Measurements from ENCODE around the gene LDB3.

Gene LDB3

DNA sequence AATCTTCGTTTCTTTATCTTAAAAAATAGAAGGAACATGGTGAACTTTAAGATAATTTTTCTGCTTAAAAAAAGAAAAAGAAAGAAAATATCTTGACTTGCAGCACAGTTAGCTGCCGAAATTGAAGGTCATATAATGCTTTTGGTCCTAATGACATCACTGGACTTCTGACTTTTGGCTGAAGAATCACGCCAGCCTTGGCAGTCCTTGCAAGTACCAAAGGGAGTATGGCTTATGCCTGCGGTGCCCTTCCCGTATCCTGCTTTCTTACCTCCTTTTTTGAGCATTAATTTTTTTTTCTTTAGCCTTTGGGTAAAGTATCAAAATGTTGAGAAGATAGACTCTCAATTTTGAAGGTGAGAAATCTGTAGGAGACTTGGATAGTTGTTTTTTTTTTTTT lies 95.1 kb downstream of the LDB3 start:
- no peak for DNase-seq (ENCODE audit: low read depth)

DNA sequence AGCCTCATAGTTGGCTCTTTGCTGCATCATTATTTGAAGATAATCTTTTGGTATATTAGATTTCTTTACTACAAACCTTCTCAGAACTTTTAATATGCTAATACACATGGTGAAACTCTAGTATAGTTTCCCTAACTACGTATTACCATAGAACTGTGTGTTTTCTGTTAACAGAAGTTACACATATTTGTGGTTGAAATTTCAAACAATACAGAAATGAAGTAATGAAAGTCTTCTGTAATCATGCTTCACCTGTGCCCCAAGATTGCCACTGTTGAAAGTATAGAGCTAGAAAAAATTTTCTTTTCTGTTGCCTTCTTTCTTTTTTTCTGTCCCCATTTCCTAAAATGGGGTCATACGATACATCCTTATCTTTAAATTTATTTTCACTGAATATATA lies 97.2 kb downstream of the LDB3 start:
- no peak for DNase-seq (ENCODE audit: low read depth)

DNA sequence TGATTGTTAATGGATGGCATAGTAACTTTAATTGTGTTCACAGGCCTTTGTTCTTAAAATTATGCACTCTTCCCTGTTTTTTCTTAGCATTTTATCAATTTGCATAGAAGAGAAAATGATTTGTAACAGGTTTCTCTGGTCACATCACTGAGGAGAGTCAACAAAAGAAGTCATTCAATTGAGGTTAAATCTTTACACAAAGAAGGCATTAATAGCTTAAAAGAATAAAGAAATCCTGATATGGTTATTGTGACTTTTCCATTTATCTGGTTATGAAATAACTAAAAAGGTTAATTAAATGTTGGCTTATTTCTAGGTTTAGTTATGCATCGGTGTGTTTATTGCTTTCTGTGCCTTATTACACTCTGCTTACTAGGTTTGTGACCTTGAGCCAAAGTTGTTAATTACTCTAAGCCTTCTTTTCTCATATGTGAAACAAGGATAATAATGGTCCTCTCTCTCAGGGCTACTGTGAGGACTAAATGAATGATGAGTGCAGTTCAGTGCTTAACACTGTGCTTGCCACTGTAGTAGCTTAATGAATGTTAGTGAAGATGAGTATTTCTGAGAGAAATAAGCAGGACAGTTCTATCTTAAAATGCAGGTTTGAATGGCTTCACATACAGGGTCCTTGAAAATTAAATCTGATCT lies 100.2 kb downstream of the LDB3 start:
- DNase-seq (ENCODE audit: low read depth), result no peak

DNA sequence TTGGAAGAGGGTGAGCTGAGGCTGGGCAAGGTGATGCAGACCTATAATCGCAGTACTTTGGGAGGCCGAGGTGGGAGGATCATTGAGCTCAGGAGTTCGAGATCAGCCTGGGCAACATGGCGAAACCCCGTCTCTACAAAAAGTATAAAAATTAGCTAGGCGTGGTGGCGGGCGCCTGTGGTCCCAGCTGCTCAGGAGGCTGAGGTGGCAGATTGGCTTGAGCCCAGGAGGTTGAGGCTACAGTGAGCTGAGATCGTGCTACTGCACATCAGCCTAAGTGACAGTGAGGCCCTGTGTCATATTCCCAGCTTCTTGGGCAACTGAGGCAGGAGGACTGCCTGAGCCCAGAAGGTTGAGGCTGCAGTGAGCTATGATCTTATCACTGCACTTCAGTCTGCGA lies 101.7 kb downstream of the LDB3 start:
- DNase-seq (ENCODE audit: low read depth), result no peak

DNA sequence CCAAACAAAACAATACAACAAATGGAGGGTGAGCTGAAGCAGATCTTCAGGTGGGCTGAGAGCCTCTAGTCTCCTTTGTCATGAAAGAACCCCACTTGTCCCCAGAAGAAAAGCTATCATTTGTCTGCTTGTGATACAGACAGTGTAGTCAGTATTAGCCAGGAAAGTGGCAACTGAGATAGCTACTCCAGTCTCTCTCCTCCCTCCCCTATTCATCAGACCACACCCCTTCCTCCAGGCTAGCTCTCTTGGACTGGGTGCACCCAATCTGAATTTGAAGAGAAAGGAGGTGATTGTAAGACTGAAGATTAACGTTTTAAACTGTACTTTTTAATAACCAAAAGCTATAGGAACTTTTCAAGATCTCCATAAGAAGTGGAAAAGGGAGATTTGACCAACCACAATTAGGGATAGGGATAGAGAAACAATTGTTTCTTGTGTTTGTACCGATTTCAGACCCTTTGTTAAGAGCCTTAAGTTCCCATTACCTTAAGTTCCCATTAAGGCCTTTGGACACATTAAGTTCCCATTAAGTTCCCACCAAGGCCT lies 102.2 kb downstream of the LDB3 start:
- no peak for DNase-seq (ENCODE audit: low read depth)

DNA sequence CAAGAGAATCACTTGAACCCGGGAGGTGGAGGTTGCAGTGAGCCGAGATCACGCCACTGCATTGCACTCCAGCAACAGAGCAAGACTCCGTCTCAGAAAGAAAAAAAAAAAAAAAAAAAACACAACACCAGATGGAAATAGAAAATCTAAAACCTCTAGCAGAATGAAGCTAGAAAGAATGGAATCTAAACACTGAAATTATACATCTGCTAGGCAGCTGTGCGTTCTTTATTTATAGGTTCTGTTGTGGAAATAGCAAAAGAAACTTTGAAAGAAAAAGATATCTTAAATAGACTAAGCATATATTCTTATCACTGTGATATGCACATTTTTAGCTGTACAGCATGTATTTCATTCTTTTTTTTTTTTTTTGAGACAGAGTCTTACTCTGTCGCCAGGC lies 105.2 kb downstream of the LDB3 start:
- DNase-seq (ENCODE audit: low read depth), result no peak

DNA sequence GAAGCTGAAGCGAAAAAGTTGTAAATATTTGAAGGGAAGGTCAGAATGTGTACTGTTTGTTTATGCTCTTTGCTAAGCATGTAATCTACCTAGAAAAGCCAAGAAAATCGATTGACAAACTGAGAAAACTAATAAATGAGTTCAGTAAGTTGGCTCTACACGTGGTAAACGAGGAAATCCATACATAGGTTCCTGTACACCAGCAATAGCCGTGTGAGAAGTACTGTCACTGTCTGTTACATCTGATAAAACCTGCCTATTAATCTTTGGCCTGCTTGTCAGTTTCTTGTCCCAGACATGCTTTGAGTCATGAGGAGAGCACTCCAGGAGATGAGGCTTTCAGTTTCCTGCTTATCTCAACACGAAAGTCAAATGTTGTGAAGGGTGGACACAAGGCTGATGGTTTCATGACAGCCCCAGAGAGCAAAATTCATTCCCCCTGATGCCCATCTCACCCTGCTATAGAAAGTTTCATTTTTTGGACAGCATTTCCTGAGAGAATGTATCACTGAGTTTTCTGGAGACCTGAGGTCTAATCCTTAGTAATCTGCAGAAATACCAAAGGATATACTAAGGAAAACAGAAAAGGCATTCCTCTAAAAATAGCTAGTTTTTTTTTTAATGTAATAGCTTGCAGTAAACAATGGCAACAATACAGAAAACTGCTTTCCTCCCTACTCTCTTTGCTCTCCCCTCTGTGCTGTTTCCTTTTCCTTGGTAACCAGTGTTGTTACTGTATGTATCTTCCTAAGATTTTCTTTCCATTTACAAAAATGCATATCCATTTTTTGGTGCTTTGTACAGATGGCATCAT lies 107.0 kb downstream of the LDB3 start:
- DNase-seq (ENCODE audit: low read depth), result no peak

DNA sequence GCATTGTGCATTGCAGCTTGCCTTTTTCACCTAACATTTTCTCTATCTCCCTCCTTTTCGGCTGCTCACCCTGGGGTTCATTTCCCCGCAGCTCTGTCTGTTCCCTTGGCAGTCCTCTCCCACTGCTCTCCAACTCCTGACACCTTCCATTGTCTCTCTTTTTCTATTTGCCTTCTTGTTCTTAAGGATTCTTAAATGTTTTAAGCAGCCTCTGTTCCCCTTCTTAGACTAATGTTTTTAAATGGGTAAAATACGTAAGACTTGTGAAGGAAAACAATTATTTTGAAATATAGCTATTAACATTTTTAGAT lies 107.5 kb downstream of the LDB3 start:
- no peak for DNase-seq (ENCODE audit: low read depth)

DNA sequence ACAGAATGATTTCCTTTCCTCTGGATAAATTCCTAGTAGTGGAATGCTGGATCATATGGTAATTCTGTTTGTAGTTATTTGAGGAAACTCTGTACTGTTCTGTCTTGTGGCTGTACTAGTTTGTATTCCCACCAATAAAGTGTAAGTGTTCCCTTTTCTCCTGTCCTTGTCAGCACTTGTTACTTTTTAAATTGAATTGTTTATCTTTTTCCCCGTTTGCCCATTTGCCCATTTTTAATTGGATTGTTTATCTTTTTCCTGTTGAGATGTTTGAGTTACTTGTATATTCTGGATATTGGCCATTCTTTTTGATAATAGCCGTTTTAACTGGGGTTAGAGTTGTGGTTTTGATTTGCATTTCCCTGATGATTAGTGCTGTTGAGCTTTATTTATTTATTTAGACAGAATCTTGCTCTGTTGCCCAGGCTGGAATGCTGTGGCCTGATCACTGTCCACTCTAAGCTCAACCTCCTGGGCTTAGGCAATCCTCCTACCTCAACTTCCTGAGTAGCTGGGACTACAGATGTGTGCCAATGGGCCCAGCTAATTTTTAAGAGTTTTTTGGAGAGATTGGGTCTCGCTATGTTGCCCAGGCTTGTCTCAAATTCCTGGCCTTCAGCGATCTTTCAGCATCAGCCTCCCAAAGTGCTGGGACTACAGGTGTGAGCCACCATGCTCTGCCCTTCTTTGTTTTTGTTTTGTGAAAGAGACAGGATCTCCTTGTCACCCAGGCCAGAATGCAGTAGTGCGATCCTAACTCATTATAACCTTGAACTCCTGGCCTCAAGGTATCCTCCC lies 111.1 kb downstream of the LDB3 start:
- DNase-seq (ENCODE audit: low read depth), result no peak

DNA sequence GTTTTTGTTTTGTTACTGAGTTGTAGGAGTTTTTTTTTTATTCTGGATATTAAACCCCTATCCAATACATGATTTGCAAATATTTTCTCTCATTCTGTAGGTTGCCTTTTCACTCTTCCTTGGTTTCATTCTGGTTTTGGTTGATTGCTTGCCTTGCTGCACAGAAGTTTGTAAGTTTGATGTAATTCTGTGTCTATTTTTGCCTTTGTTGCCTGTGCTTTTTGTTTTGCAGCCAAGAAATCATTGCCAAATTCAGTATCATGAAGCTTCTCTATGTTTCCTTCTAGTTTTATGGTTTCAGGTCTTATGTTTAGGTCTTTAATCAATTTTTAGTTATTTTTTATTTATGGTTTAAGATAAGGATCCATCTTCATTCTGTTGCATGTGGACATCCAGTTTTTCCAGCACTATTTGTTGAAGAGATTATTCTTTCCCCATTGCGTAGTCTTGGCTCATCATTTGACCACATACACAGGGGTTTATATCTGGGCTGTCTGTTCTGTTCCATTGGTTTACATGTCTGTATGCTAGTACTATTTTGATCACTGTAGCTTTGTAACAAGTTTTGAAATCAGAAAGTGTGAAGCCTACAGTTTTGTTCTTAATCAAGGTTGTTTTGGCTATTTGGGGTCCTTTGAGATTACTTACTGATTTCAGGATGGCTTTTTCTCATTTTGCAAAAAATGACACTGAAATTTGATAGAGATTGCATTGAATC lies 114.5 kb downstream of the LDB3 start:
- DNase-seq (ENCODE audit: low read depth), result no peak

DNA sequence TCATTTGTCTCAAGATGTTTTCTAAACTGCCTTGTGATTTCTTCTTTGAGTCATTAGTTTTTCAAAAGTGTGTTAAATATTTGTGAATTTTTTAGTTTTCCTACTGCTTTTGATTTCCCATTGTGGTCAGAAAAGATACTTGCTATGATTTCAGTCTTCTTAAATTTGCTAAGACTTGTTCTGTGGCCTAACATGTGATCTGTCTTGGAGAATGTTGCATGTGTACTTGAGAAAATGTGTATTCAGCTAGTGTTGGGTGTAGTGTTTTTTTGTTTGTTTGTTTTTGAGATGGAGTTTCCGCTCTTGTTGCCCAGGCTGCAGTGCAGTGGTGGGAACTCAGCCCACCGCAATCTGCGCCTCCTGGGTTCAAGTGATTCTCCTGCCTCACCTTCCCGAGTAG lies 116.7 kb downstream of the LDB3 start:
- DNase-seq (ENCODE audit: low read depth), result no peak

Measured in non-pigmented ciliary epithelial cell (primary cell).